Measurements from ENCODE around the gene NIP7. TPM values are rescaled to one million over a fixed set of nuclear protein-coding genes. Genes with fewer than 3 reads are reported as not detected.

Gene NIP7
- total RNA-seq, 2 donors from 2014 or later = 3.3 to 8.8 TPM

GRCh38 chr16:69344171-69344570 lies 4.6 kb downstream of the NIP7 start:
- Histone ChIP-seq H3K36me3 (replicated peaks in 1 of 2; ENCODE audit: insufficient read depth in 1 of 2, low read depth in 2 of 2) (peaks cover 0 to 6% of the 10 kb centered on the region in 2 donors), H3K27ac (no peak overlapping the region), H3K4me1 (peaks cover 26% of the 10 kb centered on the region), H3K9me3 (no peaks in the 10 kb centered on the region), H3K4me3 (no peak overlapping the region), H3K27me3 (no peaks in the 10 kb centered on the region)
- intact Hi-C loops (cut with DNase I) = no loop called here
- WGBS, 2 donors = 89 to 93% methylated on average over 5 of the region's 5 CpGs
- no peak for DNase-seq
- no peak for ATAC-seq
- TF ChIP-seq, protein P1, sequence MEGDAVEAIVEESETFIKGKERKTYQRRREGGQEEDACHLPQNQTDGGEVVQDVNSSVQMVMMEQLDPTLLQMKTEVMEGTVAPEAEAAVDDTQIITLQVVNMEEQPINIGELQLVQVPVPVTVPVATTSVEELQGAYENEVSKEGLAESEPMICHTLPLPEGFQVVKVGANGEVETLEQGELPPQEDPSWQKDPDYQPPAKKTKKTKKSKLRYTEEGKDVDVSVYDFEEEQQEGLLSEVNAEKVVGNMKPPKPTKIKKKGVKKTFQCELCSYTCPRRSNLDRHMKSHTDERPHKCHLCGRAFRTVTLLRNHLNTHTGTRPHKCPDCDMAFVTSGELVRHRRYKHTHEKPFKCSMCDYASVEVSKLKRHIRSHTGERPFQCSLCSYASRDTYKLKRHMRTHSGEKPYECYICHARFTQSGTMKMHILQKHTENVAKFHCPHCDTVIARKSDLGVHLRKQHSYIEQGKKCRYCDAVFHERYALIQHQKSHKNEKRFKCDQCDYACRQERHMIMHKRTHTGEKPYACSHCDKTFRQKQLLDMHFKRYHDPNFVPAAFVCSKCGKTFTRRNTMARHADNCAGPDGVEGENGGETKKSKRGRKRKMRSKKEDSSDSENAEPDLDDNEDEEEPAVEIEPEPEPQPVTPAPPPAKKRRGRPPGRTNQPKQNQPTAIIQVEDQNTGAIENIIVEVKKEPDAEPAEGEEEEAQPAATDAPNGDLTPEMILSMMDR (IDR thresholded peaks at IDR 0.05) = no peak
- no peak for TF ChIP-seq POLR2A (IDR thresholded peaks at IDR 0.05)

- ATAC-seq (no peak), DNase-seq (no peak)
- intact Hi-C loops (cut with DNase I) = no loop called here
- H3K27ac ChIP-seq = no peak overlapping the region
- H3K36me3 ChIP-seq (replicated peaks in 1 of 2; ENCODE audit: insufficient read depth in 1 of 2, low read depth in 2 of 2) = peaks cover 0 to 6% of the 10 kb centered on the region in 2 donors
- H3K27me3 ChIP-seq = no peaks in the 10 kb centered on the region
- H3K4me1 ChIP-seq = peaks cover 27% of the 10 kb centered on the region
- H3K4me3 ChIP-seq = no peak overlapping the region
- 72 to 76% methylated on average over 4 of the region's 4 CpGs for WGBS, 2 donors
- TF ChIP-seq, protein P1 (IDR thresholded peaks at IDR 0.05) = no peak
- TF ChIP-seq POLR2A (IDR thresholded peaks at IDR 0.05) = no peak
- no peaks in the 10 kb centered on the region for H3K9me3 ChIP-seq
These were observed 6.4 kb downstream of the NIP7 start for GRCh38 chr16:69345923-69346322.

DNA sequence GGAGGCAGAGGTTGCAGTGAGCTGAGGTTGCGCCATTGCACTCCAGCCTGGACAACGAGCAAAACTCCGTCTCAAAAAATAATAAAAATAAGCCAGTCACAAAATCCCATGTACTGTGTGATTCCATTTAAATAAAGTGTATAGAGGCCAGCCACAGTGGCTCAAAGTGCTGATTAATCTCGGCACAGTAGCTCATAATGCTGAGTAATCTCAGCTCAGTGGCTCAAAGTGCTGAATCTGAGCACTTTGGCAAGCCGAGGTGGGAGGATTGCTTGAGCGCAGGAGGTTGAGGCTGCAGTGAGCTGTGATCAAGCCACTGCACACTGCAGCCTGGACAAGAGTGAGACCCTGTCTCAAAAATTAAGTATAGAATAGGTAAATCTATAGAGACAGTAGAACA lies 7.1 kb downstream of the NIP7 start:
- H3K9me3 ChIP-seq = no peaks in the 10 kb centered on the region
- intact Hi-C loops (cut with DNase I) = no loop called here
- no peak overlapping the region for H3K4me3 ChIP-seq
- H3K27me3 ChIP-seq = no peaks in the 10 kb centered on the region
- 79 to 81% methylated on average over 6 of the region's 6 CpGs for WGBS, 2 donors
- TF ChIP-seq, protein P1 (IDR thresholded peaks at IDR 0.05) = no peak
- TF ChIP-seq POLR2A (IDR thresholded peaks at IDR 0.05) = no peak
- H3K36me3 ChIP-seq (replicated peaks in 1 of 2; ENCODE audit: insufficient read depth in 1 of 2, low read depth in 2 of 2) = peaks cover 0 to 5% of the 10 kb centered on the region in 2 donors
- no peak overlapping the region for H3K27ac ChIP-seq
- H3K4me1 ChIP-seq = peaks cover 27% of the 10 kb centered on the region
- DNase-seq (no peak), ATAC-seq (no peak)

- intact Hi-C loops (cut with DNase I) = no loop called here
- DNase-seq (no peak), ATAC-seq (no peak)
- H3K36me3 ChIP-seq (replicated peaks in 1 of 2; ENCODE audit: insufficient read depth in 1 of 2, low read depth in 2 of 2) = peaks cover 0 to 2% of the 10 kb centered on the region in 2 donors
- H3K27ac ChIP-seq = no peak overlapping the region
- no peaks in the 10 kb centered on the region for H3K9me3 ChIP-seq
- H3K4me1 ChIP-seq = peaks cover 38% of the 10 kb centered on the region
- WGBS, 2 donors = 94 to 95% methylated on average over 5 to 6 of the region's 6 CpGs
- no peak overlapping the region for H3K4me3 ChIP-seq
- no peaks in the 10 kb centered on the region for H3K27me3 ChIP-seq
- TF ChIP-seq, protein P1 (IDR thresholded peaks at IDR 0.05) = no peak
- no peak for TF ChIP-seq POLR2A (IDR thresholded peaks at IDR 0.05)
These were observed 8.7 kb downstream of the NIP7 start for GRCh38 chr16:69348222-69348621.

GRCh38 chr16:69349536-69349935 lies 10.0 kb downstream of the NIP7 start:
- H3K27me3 ChIP-seq = no peaks in the 10 kb centered on the region
- H3K27ac ChIP-seq = peak overlapping the region in 2 of 4 donors; percentile 77 to 81
- 39 to 54% methylated on average over 9 to 10 of the region's 10 CpGs for WGBS, 2 donors
- TF ChIP-seq, protein P1 (IDR thresholded peaks at IDR 0.05) = no peak
- TF ChIP-seq POLR2A (IDR thresholded peaks at IDR 0.05) = no peak
- intact Hi-C loops (cut with DNase I) = no loop called here
- no peak for ATAC-seq
- H3K4me1 ChIP-seq = peaks cover 38% of the 10 kb centered on the region
- no peak overlapping the region for H3K4me3 ChIP-seq
- no peak for DNase-seq
- no peaks in the 10 kb centered on the region for H3K9me3 ChIP-seq
- peaks cover 0 to 2% of the 10 kb centered on the region in 2 donors for H3K36me3 ChIP-seq (replicated peaks in 1 of 2; ENCODE audit: insufficient read depth in 1 of 2, low read depth in 2 of 2)

Measured in body of pancreas (tissue), 4 donors.